CD14-positive monocyte (primary cell): Measurements from ENCODE around the gene ZNF487. TPM values are rescaled to one million over a fixed set of nuclear protein-coding genes. Genes with fewer than 3 reads are reported as not detected.
"Not testable (repeated sequence)": the region's sequence is repeated elsewhere in the genome, so short reads cannot be mapped to it uniquely, and the experiment has no call there.

Source experiments
- DNase-seq, 3 donors: peaks; one replicate each; pipeline ENCODE4 v3.0.0-alpha.2; 2011 to 2022
- H2AFZ ChIP-seq: 2 replicates; pipeline ENCODE4 v1.6.0; 2012; ENCODE audit warnings: mild to moderate bottlenecking, low read depth, low read length, inconsistent platforms; ENCODE audit not compliant: insufficient read depth, poor library complexity, severe bottlenecking
- H3K27ac ChIP-seq, 2 donors: 1 replicate in 1 of 2; 2 replicates in 1 of 2; pipeline ENCODE4 v1.5.1; 2012 to 2013; ENCODE audit warnings: low read length in 2 of 2, control low read depth in 1 of 2, inconsistent platforms in 1 of 2, low read depth in 1 of 2, mild to moderate bottlenecking in 1 of 2
- H3K27me3 ChIP-seq, 2 donors: one replicate each; pipeline versions ENCODE4 v1.6.0 to v1.6.1; 2011 to 2013; ENCODE audit warnings: low read length in 2 of 2; ENCODE audit not compliant: control insufficient read depth in 2 of 2, insufficient read depth in 2 of 2
- H3K36me3 ChIP-seq, 2 donors: replicated peaks in 1 of 2; 1 replicate in 1 of 2; 2 replicates in 1 of 2; pipeline versions ENCODE4 v1.5.1 to v1.6.1; 2012 to 2013; ENCODE audit warnings: low read length in 2 of 2, control low read depth in 1 of 2, inconsistent platforms in 1 of 2, mild to moderate bottlenecking in 1 of 2; ENCODE audit not compliant: insufficient read depth in 2 of 2, control insufficient read depth in 1 of 2
- H3K4me1 ChIP-seq, 2 donors: 1 replicate in 1 of 2; 2 replicates in 1 of 2; pipeline versions ENCODE4 v1.5.1 to v1.6.1; 2012 to 2013; ENCODE audit warnings: low read length in 2 of 2, control low read depth in 1 of 2, inconsistent platforms in 1 of 2, mild to moderate bottlenecking in 1 of 2, moderate library complexity in 1 of 2; ENCODE audit not compliant: insufficient read depth in 2 of 2, control insufficient read depth in 1 of 2
- H3K4me2 ChIP-seq: replicated peaks from 2 replicates; pipeline ENCODE3; 2012; ENCODE audit warnings: low read length, moderate library complexity, mild to moderate bottlenecking; ENCODE audit not compliant: poor library complexity, severe bottlenecking; ENCODE audit errors: extremely low read depth
- H3K4me3 ChIP-seq, 3 experiments: fragments of 200-600 bp in 1 of 3; sonication (generic) in 1 of 3; replicated peaks in 1 of 3; 1 replicate in 2 of 3; 2 replicates in 1 of 3; pipeline ENCODE4 v1.5.1; 2011 to 2013; ENCODE audit warnings: low read length in 3 of 3, mild to moderate bottlenecking in 3 of 3, control low read depth in 2 of 3, low read depth in 2 of 3, inconsistent platforms in 1 of 3, moderate library complexity in 1 of 3
- H3K79me2 ChIP-seq: 2 replicates; pipeline ENCODE4 v1.6.0; 2012; ENCODE audit warnings: mild to moderate bottlenecking, control low read depth, inconsistent platforms, low read length, moderate library complexity; ENCODE audit not compliant: insufficient read depth
- H3K9ac ChIP-seq: 2 replicates; pipeline ENCODE4 v1.6.0; 2017; ENCODE audit warnings: low read length, mild to moderate bottlenecking; ENCODE audit not compliant: insufficient read depth, poor library complexity, severe bottlenecking
- H3K9me3 ChIP-seq, 2 donors: replicated peaks in 1 of 2; 1 replicate in 1 of 2; 2 replicates in 1 of 2; pipeline versions ENCODE4 v1.5.1 to v1.6.1; 2012 to 2013; ENCODE audit warnings: low read length in 2 of 2, control low read depth in 1 of 2; ENCODE audit not compliant: control insufficient read depth in 1 of 2, insufficient read depth in 1 of 2
- H4K20me1 ChIP-seq: 2 replicates; pipeline ENCODE4 v1.6.0; 2012; ENCODE audit warnings: mild to moderate bottlenecking, low read length, control low read depth, moderate library complexity; ENCODE audit not compliant: insufficient read depth
- H3K27ac Mint-ChIP-seq, 7 donors: one replicate each; pipeline ENCODE4 v1.8.0; 2020; ENCODE audit warnings: mild to moderate bottlenecking in 7 of 7, mixed read lengths in 7 of 7, moderate library complexity in 6 of 7, inconsistent platforms in 2 of 7
- H3K27me3 Mint-ChIP-seq, 3 donors: one replicate each; pipeline ENCODE4 v1.8.0; 2021 to 2022; ENCODE audit warnings: low read depth in 3 of 3, mild to moderate bottlenecking in 3 of 3, mixed read lengths in 3 of 3, moderate library complexity in 3 of 3, inconsistent platforms in 1 of 3
- H3K36me3 Mint-ChIP-seq, 2 donors: one replicate each; pipeline ENCODE4 v1.8.0; 2020; ENCODE audit warnings: mixed read lengths in 2 of 2, inconsistent platforms in 1 of 2, mild to moderate bottlenecking in 1 of 2
- H3K4me1 Mint-ChIP-seq: one replicate; pipeline ENCODE4 v1.8.0; 2020; ENCODE audit warnings: mild to moderate bottlenecking, mixed read lengths
- H3K4me3 Mint-ChIP-seq, 2 donors: one replicate each; pipeline ENCODE4 v1.8.0; 2020; ENCODE audit warnings: mild to moderate bottlenecking in 2 of 2, mixed read lengths in 2 of 2, moderate library complexity in 1 of 2
- H3K9me3 Mint-ChIP-seq, 7 donors: one replicate each; pipeline ENCODE4 v1.8.0; 2020 to 2022; ENCODE audit warnings: mixed read lengths in 7 of 7, mild to moderate bottlenecking in 6 of 7, moderate library complexity in 6 of 7, inconsistent platforms in 2 of 7
- CTCF ChIP-seq: fragments of 200-600 bp; IDR thresholded peaks from one replicate; pipeline ENCODE4 v1.8.0; 2022; ENCODE audit warnings: antibody characterized with exemption, mild to moderate bottlenecking
- WGBS: methylation state at CpG from one replicate; pipeline ENCODE4 v1.1.5; 2013; ENCODE audit warnings: missing lambda C conversion rate; ENCODE audit not compliant: insufficient coverage; 5-methylcytosine and 5-hydroxymethylcytosine counted together
- intact Hi-C, 2 donors: fragments of 100-400 bp; cut with micrococcal nuclease; formaldehyde crosslinking; loops; one replicate each; pipeline versions ENCODE4 v1.15.0 to v1.15.1; 2023
- polyA plus RNA-seq, 3 donors: library from polyadenylated mRNA; depleted of rRNA in 1 of 3; unstranded in 2 of 3; stranded (reverse) in 1 of 3; fragments of 300-500 nt in 2 of 3; fragments of >200 nt in 1 of 3; fragmentation: Illumina TruSeq in 2 of 3; gene quantifications; 1 replicate in 2 of 3; 2 replicates in 1 of 3; pipeline ENCODE4 v1.2.3, GENCODE V29; 2012 to 2021

ZNF487 gene
- polyA plus RNA-seq, 3 donors = 8.6 to 19.7 (median 15.6) TPM

DNA sequence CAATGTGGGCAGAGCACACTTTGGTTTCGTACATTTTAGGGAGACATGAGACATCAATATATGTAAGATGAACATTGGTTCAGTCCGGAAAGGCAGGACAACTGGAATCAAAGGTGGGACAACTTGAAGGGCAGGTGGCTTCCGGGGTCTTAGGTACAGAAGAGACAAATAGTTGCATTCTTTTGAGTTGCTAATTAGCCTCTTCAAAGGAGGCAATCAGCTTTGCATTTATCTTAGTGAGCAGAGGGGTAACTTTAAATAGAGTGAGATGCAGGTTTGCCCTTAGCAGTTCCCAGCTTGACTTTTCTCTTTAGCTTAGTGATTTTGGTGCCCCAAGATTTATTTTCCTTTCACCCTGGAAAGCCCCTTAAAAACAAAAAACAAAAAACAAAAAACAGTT is 21.3 kb downstream of the ZNF487 start:
- peaks cover 0 to 6% of the 10 kb centered on the region in 2 donors for H3K36me3 Mint-ChIP-seq
- Histone ChIP-seq H3K4me2 (no peak overlapping the region), H3K79me2 (peaks cover 24% of the 10 kb centered on the region), H3K27ac (no peak overlapping the region), H4K20me1 (no peaks in the 10 kb centered on the region), H3K9ac (no peak overlapping the region), H3K4me1 (peaks cover 18 to 30% of the 10 kb centered on the region in 2 donors), H3K27me3 (no peaks in the 10 kb centered on the region), H3K9me3 (no peaks in the 10 kb centered on the region), H3K36me3 (no peaks in the 10 kb centered on the region), H3K4me3 (no peak overlapping the region), H2AFZ (no peak overlapping the region)
- no peak for TF ChIP-seq CTCF
- no peaks in the 10 kb centered on the region for H3K27me3 Mint-ChIP-seq
- peaks cover 24% of the 10 kb centered on the region for H3K4me1 Mint-ChIP-seq
- no peak overlapping the region for H3K4me3 Mint-ChIP-seq
- intact Hi-C loops = no loop called here
- WGBS = 96% methylated on average over 3 of the region's 3 CpGs
- H3K9me3 Mint-ChIP-seq = no peaks in the 10 kb centered on the region
- DNase-seq = no peak
- H3K27ac Mint-ChIP-seq = no peak overlapping the region

DNA sequence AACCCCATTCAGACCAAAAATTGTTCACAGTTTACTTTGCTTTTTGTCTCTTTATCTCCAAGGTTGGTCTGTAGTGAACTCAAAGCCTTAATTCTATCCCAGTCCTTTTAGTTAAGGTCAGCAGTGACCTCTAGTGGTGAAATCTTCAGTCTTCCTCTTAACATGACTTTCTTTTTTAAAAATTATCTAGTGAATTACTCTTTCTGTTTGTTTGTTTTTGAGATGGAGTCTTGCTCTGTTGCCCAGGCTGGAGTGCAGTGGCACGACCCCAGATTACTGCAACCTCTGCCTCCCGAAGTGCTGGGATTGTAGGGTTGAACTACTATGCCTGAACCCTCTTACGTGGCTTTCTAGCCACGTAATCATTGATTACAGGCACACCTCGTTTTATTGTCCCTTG is 25.0 kb downstream of the ZNF487 start:
- Mint-ChIP-seq H3K27me3 (peaks cover 0 to 4% (median 1%) of the 10 kb centered on the region in 3 donors), H3K4me3 (peak overlapping the region in 1 of 2 donors; percentile 42), H3K9me3 (peaks cover 0 to 2% (median 0%) of the 10 kb centered on the region in 7 donors), H3K4me1 (peaks cover 5% of the 10 kb centered on the region), H3K36me3 (no peaks in the 10 kb centered on the region), H3K27ac (peak overlapping the region in 3 of 7 donors; percentile 50 to 68 (median 65))
- Histone ChIP-seq H3K4me1 (no peaks in the 10 kb centered on the region), H3K36me3 (no peaks in the 10 kb centered on the region), H3K79me2 (peaks cover 1% of the 10 kb centered on the region), H3K27me3 (no peaks in the 10 kb centered on the region), H2AFZ (peak overlapping the region; percentile 40), H3K4me3 (no peak overlapping the region), H3K9ac (no peak overlapping the region), H3K27ac (no peak overlapping the region), H3K9me3 (no peaks in the 10 kb centered on the region), H4K20me1 (no peaks in the 10 kb centered on the region), H3K4me2 (no peak overlapping the region)
- no CpG with 5 or more reads among the region's 5 CpGs for WGBS
- DNase-seq = peak; percentile 66 to 84 (median 73)
- peak; percentile 77 for TF ChIP-seq CTCF
- intact Hi-C loops = loop anchor here (5.0 to 10.0 kb wide), 3 partner anchors 170 to 597 kb away; no protein-coding TSS in a partner anchor

- 87% methylated on average over 3 of the region's 49 CpGs for WGBS
- H3K9ac ChIP-seq, H3K4me3 ChIP-seq, H4K20me1 ChIP-seq, H3K27me3 Mint-ChIP-seq, H3K36me3 Mint-ChIP-seq, H3K4me3 Mint-ChIP-seq, H3K27ac Mint-ChIP-seq, H3K4me1 ChIP-seq, H2AFZ ChIP-seq, H3K4me1 Mint-ChIP-seq, H3K9me3 ChIP-seq, H3K27me3 ChIP-seq, H3K79me2 ChIP-seq, H3K4me2 ChIP-seq, H3K36me3 ChIP-seq, DNase-seq, H3K9me3 Mint-ChIP-seq, H3K27ac ChIP-seq: not testable (repeated sequence)
- intact Hi-C loops = loop anchor here (10.0 kb wide), 2 partner anchors 260 to 600 kb away; no protein-coding TSS in a partner anchor
Observed at GRCh38 chr10:43465086-43465735, 28.3 kb downstream of the ZNF487 start.
